Measurements from ENCODE around the gene NUP35. TPM values are rescaled to one million over a fixed set of nuclear protein-coding genes. Genes with fewer than 3 reads are reported as not detected.
A peak's percentile ranks its signal among the peaks of the same experiment; 100 is the strongest.

Gene NUP35
- total RNA-seq, 2 donors from 2014 or later: 27.8 to 30.7 TPM

DNA sequence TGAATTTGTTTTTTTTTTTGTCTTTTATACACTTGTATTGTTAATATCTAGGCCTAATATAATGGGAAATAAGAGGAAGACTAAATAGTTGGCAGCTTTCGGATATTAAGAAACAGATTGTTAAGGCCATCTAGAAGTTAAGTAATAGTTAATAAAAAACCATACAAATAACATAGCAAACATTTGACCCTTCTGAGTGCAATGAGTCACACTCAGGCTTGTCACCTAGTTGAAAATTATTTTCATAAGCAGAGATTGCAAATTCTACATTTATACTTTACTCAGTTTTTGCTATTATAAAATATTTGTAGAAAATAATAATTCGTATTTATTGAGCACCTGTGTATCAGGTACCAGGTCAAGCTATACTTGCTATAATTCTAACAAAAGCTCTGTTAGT, 2.4 kb downstream of the NUP35 start:
- 90% methylated on average over 1 of the region's 2 CpGs; no CpG with 5 or more reads in 1 of the 2 experiments for WGBS, 2 experiments (ENCODE audit: insufficient coverage in 1 of 2, insufficient read length in 1 of 2)
- DNase-seq: no peak
- Mint-ChIP-seq H3K9me3 (no peaks in the 10 kb centered on the region), H3K4me1 (peaks cover 12% of the 10 kb centered on the region), H3K36me3 (ENCODE audit: low read depth) (peaks cover 18% of the 10 kb centered on the region), H3K4me3 (no peak overlapping the region), H3K27me3 (ENCODE audit: insufficient read depth) (no peaks in the 10 kb centered on the region), H3K27ac (no peak overlapping the region)
- TF ChIP-seq, protein P1, sequence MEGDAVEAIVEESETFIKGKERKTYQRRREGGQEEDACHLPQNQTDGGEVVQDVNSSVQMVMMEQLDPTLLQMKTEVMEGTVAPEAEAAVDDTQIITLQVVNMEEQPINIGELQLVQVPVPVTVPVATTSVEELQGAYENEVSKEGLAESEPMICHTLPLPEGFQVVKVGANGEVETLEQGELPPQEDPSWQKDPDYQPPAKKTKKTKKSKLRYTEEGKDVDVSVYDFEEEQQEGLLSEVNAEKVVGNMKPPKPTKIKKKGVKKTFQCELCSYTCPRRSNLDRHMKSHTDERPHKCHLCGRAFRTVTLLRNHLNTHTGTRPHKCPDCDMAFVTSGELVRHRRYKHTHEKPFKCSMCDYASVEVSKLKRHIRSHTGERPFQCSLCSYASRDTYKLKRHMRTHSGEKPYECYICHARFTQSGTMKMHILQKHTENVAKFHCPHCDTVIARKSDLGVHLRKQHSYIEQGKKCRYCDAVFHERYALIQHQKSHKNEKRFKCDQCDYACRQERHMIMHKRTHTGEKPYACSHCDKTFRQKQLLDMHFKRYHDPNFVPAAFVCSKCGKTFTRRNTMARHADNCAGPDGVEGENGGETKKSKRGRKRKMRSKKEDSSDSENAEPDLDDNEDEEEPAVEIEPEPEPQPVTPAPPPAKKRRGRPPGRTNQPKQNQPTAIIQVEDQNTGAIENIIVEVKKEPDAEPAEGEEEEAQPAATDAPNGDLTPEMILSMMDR (conservative IDR thresholded peaks at IDR 0.05): no peak
- Histone ChIP-seq H3K4me1 (ENCODE audit: control insufficient read depth, insufficient read depth, low read length) (no peaks in the 10 kb centered on the region), H3K27ac (ENCODE audit: low read depth, low read length) (no peak overlapping the region), H3K36me3 (ENCODE audit: control insufficient read depth, insufficient read depth, low read length) (peaks cover 33% of the 10 kb centered on the region), H3K4me3 (ENCODE audit: low read length) (no peak overlapping the region), H3K9ac (ENCODE audit: extremely low read depth, low read length, poor library complexity, severe bottlenecking) (no peak overlapping the region), H3K9me3 (ENCODE audit: control insufficient read depth, low read length) (no peaks in the 10 kb centered on the region), H3K27me3 (ENCODE audit: control insufficient read depth, insufficient read depth, low read length, poor library complexity, severe bottlenecking) (no peaks in the 10 kb centered on the region)

DNA sequence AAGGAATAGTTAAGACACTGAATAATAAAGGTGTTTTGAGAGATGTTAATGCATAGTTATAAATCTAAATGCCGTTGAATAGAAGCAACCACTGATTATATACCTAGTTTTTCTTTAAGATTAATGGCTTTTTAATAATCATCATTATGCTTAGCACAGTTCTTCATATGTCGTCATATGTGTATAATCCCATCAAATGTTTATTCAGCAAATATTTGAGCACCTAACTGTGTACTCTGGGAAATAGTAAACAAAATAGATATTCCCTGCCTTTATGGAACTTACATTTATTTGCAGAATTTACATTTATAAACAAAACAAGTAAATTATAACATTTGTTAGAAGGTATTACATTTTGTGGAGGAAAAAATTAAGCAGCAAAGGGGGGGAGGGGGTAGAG, 9.8 kb downstream of the NUP35 start:
- Mint-ChIP-seq H3K36me3 (ENCODE audit: low read depth) (peaks cover 41% of the 10 kb centered on the region), H3K4me3 (no peak overlapping the region), H3K4me1 (peaks cover 5% of the 10 kb centered on the region), H3K27me3 (ENCODE audit: insufficient read depth) (no peaks in the 10 kb centered on the region), H3K9me3 (no peaks in the 10 kb centered on the region), H3K27ac (no peak overlapping the region)
- TF ChIP-seq, protein P1 (conservative IDR thresholded peaks at IDR 0.05): no peak
- Histone ChIP-seq H3K4me1 (ENCODE audit: control insufficient read depth, insufficient read depth, low read length) (no peaks in the 10 kb centered on the region), H3K9me3 (ENCODE audit: control insufficient read depth, low read length) (no peaks in the 10 kb centered on the region), H3K27ac (ENCODE audit: low read depth, low read length) (no peak overlapping the region), H3K4me3 (ENCODE audit: low read length) (no peak overlapping the region), H3K9ac (ENCODE audit: extremely low read depth, low read length, poor library complexity, severe bottlenecking) (no peak overlapping the region), H3K36me3 (ENCODE audit: control insufficient read depth, insufficient read depth, low read length) (peaks cover 54% of the 10 kb centered on the region), H3K27me3 (ENCODE audit: control insufficient read depth, insufficient read depth, low read length, poor library complexity, severe bottlenecking) (no peaks in the 10 kb centered on the region)
- WGBS, 2 experiments (ENCODE audit: insufficient coverage in 1 of 2, insufficient read length in 1 of 2): 100% methylated on average over 2 of the region's 2 CpGs
- DNase-seq: no peak

DNA sequence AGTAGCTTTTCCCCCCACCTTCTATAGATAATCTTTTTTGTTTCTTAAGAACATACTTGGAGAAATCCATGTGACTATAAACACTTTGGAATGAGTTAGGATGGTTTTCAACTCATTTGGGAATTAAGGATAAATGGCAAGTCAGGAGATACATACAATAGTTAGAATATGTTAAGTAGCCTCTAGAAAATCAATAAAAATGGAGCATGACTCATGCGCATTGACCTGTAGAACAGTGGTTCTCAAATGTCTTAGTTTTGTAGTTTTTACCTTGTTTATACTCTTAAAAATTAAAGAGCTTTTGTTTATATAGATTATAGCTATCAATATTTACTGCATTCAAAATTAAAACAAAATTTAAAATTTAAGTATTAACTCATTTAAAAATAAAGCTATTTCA, 24.7 kb downstream of the NUP35 start:
- H3K4me3 ChIP-seq (ENCODE audit: low read length): no peak overlapping the region
- H3K27ac ChIP-seq (ENCODE audit: low read depth, low read length): no peak overlapping the region
- TF ChIP-seq, protein P1 (conservative IDR thresholded peaks at IDR 0.05): no peak
- 100% methylated on average over 1 of the region's 1 CpG; no CpG with 5 or more reads in 1 of the 2 experiments for WGBS, 2 experiments (ENCODE audit: insufficient coverage in 1 of 2, insufficient read length in 1 of 2)
- Mint-ChIP-seq H3K27me3 (ENCODE audit: insufficient read depth) (no peaks in the 10 kb centered on the region), H3K27ac (peak overlapping the region; percentile 26), H3K4me1 (peaks cover 11% of the 10 kb centered on the region), H3K4me3 (no peak overlapping the region), H3K9me3 (peaks cover 42% of the 10 kb centered on the region), H3K36me3 (ENCODE audit: low read depth) (peaks cover 80% of the 10 kb centered on the region)
- H3K27me3 ChIP-seq (ENCODE audit: control insufficient read depth, insufficient read depth, low read length, poor library complexity, severe bottlenecking): no peaks in the 10 kb centered on the region
- DNase-seq: no peak
- peaks cover 59% of the 10 kb centered on the region for H3K9me3 ChIP-seq (ENCODE audit: control insufficient read depth, low read length)
- H3K9ac ChIP-seq (ENCODE audit: extremely low read depth, low read length, poor library complexity, severe bottlenecking): no peak overlapping the region
- H3K4me1 ChIP-seq (ENCODE audit: control insufficient read depth, insufficient read depth, low read length): no peaks in the 10 kb centered on the region
- H3K36me3 ChIP-seq (ENCODE audit: control insufficient read depth, insufficient read depth, low read length): peaks cover 64% of the 10 kb centered on the region
